ENCODE results near the gene ME3. TPM values are rescaled to one million over a fixed set of nuclear protein-coding genes. Genes with fewer than 3 reads are reported as not detected.

The ME3 gene
- polyA plus RNA-seq, 2 of the 4 experiments (the other 2 are of a cell fraction) = 19.7 to 22.3 TPM

- no peak for DNase-seq (ENCODE audit: low read depth in 1 of 2, low spot score in 1 of 2)
- Histone ChIP-seq H3K4me2 (no peak overlapping the region), H3K4me1 (peaks cover 42% of the 10 kb centered on the region), H3K9me3 (no peaks in the 10 kb centered on the region), H3K27ac (peak overlapping the region in 1 of 2 experiments; percentile 56; a peak in 3 of 6 replicates), H3K4me3 (no peak overlapping the region)
- ChIA-PET POLR2A (no interaction called here), CTCF (interaction anchor here (1.0 to 1.6 kb wide), 4 partner anchors 12 to 82 kb away, joined by 3 to 4 read pairs (median 3); no protein-coding TSS in a partner anchor)
- TF ChIP-seq KDM5A (IDR thresholded peaks at IDR 0.05) (no peak), CEBPB (IDR thresholded peaks at IDR 0.05) (no peak), MAFK (IDR thresholded peaks at IDR 0.05; ENCODE audit: partially characterized antibody) (no peak), ZC3H11A (IDR thresholded peaks at IDR 0.05) (no peak), HMGXB4 (CRISPR knock-in tag; IDR thresholded peaks at IDR 0.05; ENCODE audit: borderline replicate concordance) (no peak), POLR2AphosphoS2 (conservative IDR thresholded peaks at IDR 0.05; ENCODE audit: low read length) (no peak), CBX8 (IDR thresholded peaks at IDR 0.05) (no peak), MYC (IDR thresholded peaks at IDR 0.05; ENCODE audit: borderline replicate concordance, low read length) (no peak), ELK1 (IDR thresholded peaks at IDR 0.05; ENCODE audit: low read depth, low read length) (no peak), ZFP36 (IDR thresholded peaks at IDR 0.05; ENCODE audit: borderline replicate concordance, partially characterized antibody) (no peak)
- 97% methylated on average over 4 of the region's 4 CpGs for WGBS (ENCODE audit: missing lambda C conversion rate)
- no peak for ATAC-seq
- FAIRE-seq = no peak
Observed at GRCh38 chr11:86503131-86503530, 169.3 kb downstream of the ME3 start.

GRCh38 chr11:86502137-86502642 lies 170.2 kb downstream of the ME3 start:
- WGBS (ENCODE audit: missing lambda C conversion rate) = 99% methylated on average over 3 of the region's 3 CpGs
- ChIA-PET POLR2A (no interaction called here), CTCF (interaction anchor here (1.1 to 1.5 kb wide), 3 partner anchors 13 to 83 kb away, joined by 3 to 4 read pairs (median 4); no protein-coding TSS in a partner anchor)
- Histone ChIP-seq H3K9me3 (no peaks in the 10 kb centered on the region), H3K27ac (peak overlapping the region in 1 of 2 experiments; percentile 31; a peak in 2 of 6 replicates), H3K4me1 (peaks cover 38% of the 10 kb centered on the region), H3K4me3 (no peak overlapping the region), H3K4me2 (no peak overlapping the region)
- DNase-seq (ENCODE audit: low read depth in 1 of 2, low spot score in 1 of 2) (no peak), FAIRE-seq (no peak), ATAC-seq (no peak)
- no peak for TF ChIP-seq CHD2 (IDR thresholded peaks at IDR 0.05; ENCODE audit: low read length, partially characterized antibody)
- no peak for TF ChIP-seq HES2 (IDR thresholded peaks at IDR 0.05)
- TF ChIP-seq NFE2L2 (conservative IDR thresholded peaks at IDR 0.05; ENCODE audit: low read length) = no peak
- TF ChIP-seq RAD21 (conservative IDR thresholded peaks at IDR 0.05 in 1 of 2, IDR thresholded peaks at IDR 0.05 in 1 of 2) = no peak
- TF ChIP-seq FOXS1 (CRISPR knock-in tag; IDR thresholded peaks at IDR 0.05) = no peak
- TF ChIP-seq MAZ (IDR thresholded peaks at IDR 0.05; ENCODE audit: borderline replicate concordance, low read depth, low read length) = no peak
- no peak for TF ChIP-seq CEBPB (IDR thresholded peaks at IDR 0.05)
- TF ChIP-seq MAFK (IDR thresholded peaks at IDR 0.05; ENCODE audit: partially characterized antibody) = no peak
- TF ChIP-seq KDM5A (IDR thresholded peaks at IDR 0.05) = no peak
- TF ChIP-seq RNF2 (IDR thresholded peaks at IDR 0.05; ENCODE audit: borderline replicate concordance, low read depth) = no peak
- TF ChIP-seq JUNB (IDR thresholded peaks at IDR 0.05) = no peak
- TF ChIP-seq CTCF (IDR thresholded peaks at IDR 0.05) = no peak
- TF ChIP-seq GATA3 (IDR thresholded peaks at IDR 0.05; ENCODE audit: borderline replicate concordance) = no peak
- no peak for TF ChIP-seq SREBF2 (IDR thresholded peaks at IDR 0.05)
- TF ChIP-seq HOXB5 (CRISPR knock-in tag; IDR thresholded peaks at IDR 0.05) = no peak
- TF ChIP-seq FOSL2 (IDR thresholded peaks at IDR 0.05) = no peak
- no peak for TF ChIP-seq FOSL2 (CRISPR knock-in tag; IDR thresholded peaks at IDR 0.05)
- no peak for TF ChIP-seq CBX8 (IDR thresholded peaks at IDR 0.05)
- no peak for TF ChIP-seq ELK1 (IDR thresholded peaks at IDR 0.05; ENCODE audit: low read depth, low read length)
- no peak for TF ChIP-seq JUN (IDR thresholded peaks at IDR 0.05)
- TF ChIP-seq HOXB13 (CRISPR knock-in tag; IDR thresholded peaks at IDR 0.05; ENCODE audit: low read depth) = no peak

Measured in A549 (cell line).